ENCODE results near the gene EEF1E1. TPM values are rescaled to one million over a fixed set of nuclear protein-coding genes. Genes with fewer than 3 reads are reported as not detected.
A peak's percentile ranks its signal among the peaks of the same experiment; 100 is the strongest.
"Not testable (repeated sequence)": the region's sequence is repeated elsewhere in the genome, so short reads cannot be mapped to it uniquely, and the experiment has no call there.

The EEF1E1 gene
- total RNA-seq, 2 donors from 2014 or later = 18.9 to 25.4 TPM

DNA sequence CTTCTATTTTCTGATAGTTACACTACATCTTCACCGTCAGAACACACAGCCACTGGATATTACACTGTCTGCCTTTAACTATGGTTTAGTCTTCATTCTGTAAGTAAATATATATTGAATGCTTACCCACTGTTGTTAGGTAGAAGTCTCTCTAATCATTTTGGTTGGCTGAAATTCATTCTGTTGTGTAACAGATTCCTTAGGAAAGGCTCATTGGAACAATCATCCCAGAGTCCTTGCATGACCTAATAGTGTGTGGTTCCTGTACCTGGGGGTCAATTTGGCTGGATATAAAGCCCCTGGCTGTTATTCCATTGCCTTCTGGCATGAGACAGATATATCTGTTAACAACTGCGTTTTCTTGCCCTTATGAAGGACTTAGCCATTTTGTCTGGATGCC lies 48.1 kb downstream of the EEF1E1 start:
- peaks cover 0 to 2% of the 10 kb centered on the region in 2 donors for H3K36me3 ChIP-seq (replicated peaks in 1 of 2; ENCODE audit: insufficient read depth in 1 of 2, low read depth in 2 of 2)
- TF ChIP-seq CTCF (IDR thresholded peaks at IDR 0.05) = no peak
- H3K9me3 ChIP-seq = no peaks in the 10 kb centered on the region
- no peak overlapping the region for H3K27ac ChIP-seq
- WGBS, 2 donors = 93 to 95% methylated on average over 2 of the region's 2 CpGs
- DNase-seq = no peak
- intact Hi-C loops (cut with DNase I) = no loop called here
- no peak for ATAC-seq
- no peaks in the 10 kb centered on the region for H3K27me3 ChIP-seq
- H3K4me1 ChIP-seq = no peaks in the 10 kb centered on the region
- no peak overlapping the region for H3K4me3 ChIP-seq

- WGBS, 2 donors = 72 to 74% methylated on average over 3 of the region's 3 CpGs
- TF ChIP-seq POLR2A (IDR thresholded peaks at IDR 0.05) (no peak), CTCF (IDR thresholded peaks at IDR 0.05) (no peak)
- no peaks in the 10 kb centered on the region for H3K36me3 ChIP-seq (replicated peaks in 1 of 2; ENCODE audit: insufficient read depth in 1 of 2, low read depth in 2 of 2)
- DNase-seq = no peak
- H3K27me3 ChIP-seq = no peaks in the 10 kb centered on the region
- H3K9me3 ChIP-seq = no peaks in the 10 kb centered on the region
- H3K4me3 ChIP-seq = no peak overlapping the region
- intact Hi-C loops (cut with DNase I) = no loop called here
- H3K27ac ChIP-seq = peak overlapping the region in 1 of 4 donors; percentile 2
- H3K4me1 ChIP-seq = no peaks in the 10 kb centered on the region
- ATAC-seq = no peak
Measured at GRCh38 chr6:8047541-8048292, 54.6 kb downstream of the EEF1E1 start.

GRCh38 chr6:8045769-8046168 lies 56.6 kb downstream of the EEF1E1 start:
- H3K4me1 ChIP-seq; H3K27ac ChIP-seq; DNase-seq; ATAC-seq; intact Hi-C loops (cut with DNase I); H3K4me3 ChIP-seq; H3K9me3 ChIP-seq; H3K27me3 ChIP-seq; H3K36me3 ChIP-seq (replicated peaks in 1 of 2; ENCODE audit: insufficient read depth in 1 of 2, low read depth in 2 of 2): not testable (repeated sequence)
- WGBS, 2 donors = 93 to 95% methylated on average over 4 of the region's 4 CpGs

- ATAC-seq (no peak), DNase-seq (no peak)
- intact Hi-C loops (cut with DNase I) = no loop called here
- Histone ChIP-seq H3K27ac (no peak overlapping the region), H3K4me1 (no peaks in the 10 kb centered on the region), H3K36me3 (replicated peaks in 1 of 2; ENCODE audit: insufficient read depth in 1 of 2, low read depth in 2 of 2) (no peaks in the 10 kb centered on the region), H3K9me3 (no peaks in the 10 kb centered on the region), H3K27me3 (no peaks in the 10 kb centered on the region), H3K4me3 (no peak overlapping the region)
- TF ChIP-seq POLR2A (IDR thresholded peaks at IDR 0.05) = no peak
- 60 to 72% methylated on average over 3 of the region's 3 CpGs for WGBS, 2 donors
Measured at GRCh38 chr6:8043221-8043620, 59.1 kb downstream of the EEF1E1 start.

- DNase-seq = no peak
- no peak for ATAC-seq
- Histone ChIP-seq H3K4me1 (no peaks in the 10 kb centered on the region), H3K4me3 (no peak overlapping the region), H3K9me3 (no peaks in the 10 kb centered on the region), H3K36me3 (replicated peaks in 1 of 2; ENCODE audit: insufficient read depth in 1 of 2, low read depth in 2 of 2) (no peaks in the 10 kb centered on the region), H3K27me3 (no peaks in the 10 kb centered on the region), H3K27ac (no peak overlapping the region)
- intact Hi-C loops (cut with DNase I) = no loop called here
- TF ChIP-seq CTCF (IDR thresholded peaks at IDR 0.05) = no peak
- TF ChIP-seq POLR2A (IDR thresholded peaks at IDR 0.05) = no peak
- 91 to 95% methylated on average over 9 of the region's 9 CpGs for WGBS, 2 donors
Measured at GRCh38 chr6:8041913-8042583, 60.3 kb downstream of the EEF1E1 start.

DNA sequence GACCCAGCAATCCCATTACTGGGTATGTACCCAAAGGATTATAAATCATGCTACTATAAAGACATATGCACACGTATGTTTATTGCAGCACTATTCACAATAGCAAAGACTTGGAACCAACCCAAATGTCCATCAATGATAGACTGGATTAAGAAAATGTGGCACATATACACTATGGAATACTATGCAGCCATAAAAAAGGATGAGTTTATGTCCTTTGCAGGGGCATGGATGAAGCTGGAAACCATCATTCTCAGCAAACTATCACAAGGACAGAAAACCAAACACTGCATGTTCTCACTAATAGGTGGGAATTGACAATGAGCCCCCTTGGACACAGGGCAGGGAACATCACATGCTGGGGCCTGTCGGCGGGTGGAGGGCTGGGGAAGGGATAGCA lies 68.2 kb downstream of the EEF1E1 start:
- H3K27ac ChIP-seq; H3K9me3 ChIP-seq; H3K4me3 ChIP-seq; DNase-seq; ATAC-seq; intact Hi-C loops (cut with DNase I); H3K27me3 ChIP-seq; H3K4me1 ChIP-seq; H3K36me3 ChIP-seq (replicated peaks in 1 of 2; ENCODE audit: insufficient read depth in 1 of 2, low read depth in 2 of 2): not testable (repeated sequence)
- 90 to 92% methylated on average over 3 of the region's 3 CpGs for WGBS, 2 donors

All from body of pancreas (tissue), 4 donors.